ENCODE measurements around the gene NRSN2.

DNA sequence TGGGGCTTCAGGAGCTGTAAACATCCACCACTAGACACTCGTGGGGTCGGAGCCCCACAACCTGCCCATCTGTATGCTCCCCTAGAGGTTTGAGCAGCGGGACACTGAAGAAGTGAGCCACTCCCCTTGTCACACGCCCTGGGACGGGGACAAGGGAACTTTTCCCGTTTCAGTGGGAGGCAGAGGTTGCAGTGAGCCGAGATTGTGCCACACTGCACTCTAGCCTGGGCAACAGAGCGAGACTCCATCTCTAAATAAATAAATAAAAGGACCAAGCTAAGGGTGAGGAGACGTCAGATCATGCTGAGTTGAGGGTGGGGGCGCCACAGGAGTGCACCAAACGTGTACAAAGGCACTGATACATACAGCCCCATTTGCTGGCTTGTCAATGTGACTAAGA, 41.2 kb upstream of the NRSN2 start:
- TF ChIP-seq, protein P1, sequence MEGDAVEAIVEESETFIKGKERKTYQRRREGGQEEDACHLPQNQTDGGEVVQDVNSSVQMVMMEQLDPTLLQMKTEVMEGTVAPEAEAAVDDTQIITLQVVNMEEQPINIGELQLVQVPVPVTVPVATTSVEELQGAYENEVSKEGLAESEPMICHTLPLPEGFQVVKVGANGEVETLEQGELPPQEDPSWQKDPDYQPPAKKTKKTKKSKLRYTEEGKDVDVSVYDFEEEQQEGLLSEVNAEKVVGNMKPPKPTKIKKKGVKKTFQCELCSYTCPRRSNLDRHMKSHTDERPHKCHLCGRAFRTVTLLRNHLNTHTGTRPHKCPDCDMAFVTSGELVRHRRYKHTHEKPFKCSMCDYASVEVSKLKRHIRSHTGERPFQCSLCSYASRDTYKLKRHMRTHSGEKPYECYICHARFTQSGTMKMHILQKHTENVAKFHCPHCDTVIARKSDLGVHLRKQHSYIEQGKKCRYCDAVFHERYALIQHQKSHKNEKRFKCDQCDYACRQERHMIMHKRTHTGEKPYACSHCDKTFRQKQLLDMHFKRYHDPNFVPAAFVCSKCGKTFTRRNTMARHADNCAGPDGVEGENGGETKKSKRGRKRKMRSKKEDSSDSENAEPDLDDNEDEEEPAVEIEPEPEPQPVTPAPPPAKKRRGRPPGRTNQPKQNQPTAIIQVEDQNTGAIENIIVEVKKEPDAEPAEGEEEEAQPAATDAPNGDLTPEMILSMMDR (IDR thresholded peaks at IDR 0.05), result no peak
- no peak for TF ChIP-seq ZFX (IDR thresholded peaks at IDR 0.05; ENCODE audit: borderline replicate concordance)

All from 22Rv1 (cell line).